ENCODE data around the gene ZNF253. TPM values are rescaled to one million over a fixed set of nuclear protein-coding genes. Genes with fewer than 3 reads are reported as not detected.

The ZNF253 gene
- total and polyA plus RNA-seq, 2 of the 8 experiments (the other 6 are each of a cell fraction or from before 2014, with no cell fraction given) = 8.3 to 64.0 TPM

- TF ChIP-seq RAD21 (IDR thresholded peaks at IDR 0.05 in 1 of 2, conservative IDR thresholded peaks at IDR 0.05 in 1 of 2; ENCODE audit: low read depth in 2 of 2, low read length in 2 of 2) (0 out of 4 replicates have a peak, but pooled peaks of 1 of the 2 experiments have one; percentile 4), POLR2AphosphoS5 (IDR thresholded peaks at IDR 0.05; ENCODE audit: low read depth, low read length) (peak; percentile 99), NANOG (IDR thresholded peaks at IDR 0.05; ENCODE audit: insufficient read depth, low read depth, low read length, poor library complexity, severe bottlenecking) (no peak), POLR2A (IDR thresholded peaks at IDR 0.05; ENCODE audit: control extremely low read depth in 1 of 2, low read depth in 2 of 2, low read length in 2 of 2) (peak; percentile 99 to 100), E2F6 (IDR thresholded peaks at IDR 0.05) (peak; percentile 50; the same call in 1 of the 2 replicates), TEAD4 (IDR thresholded peaks at IDR 0.05; ENCODE audit: low read depth, low read length) (no peak), PHF8 (conservative IDR thresholded peaks at IDR 0.05; ENCODE audit: low read depth, low read length) (peak; percentile 92), POU5F1 (IDR thresholded peaks at IDR 0.05; ENCODE audit: low read depth, low read length) (0 out of 2 replicates have a peak, but pooled peaks have one; percentile 21), SP2 (IDR thresholded peaks at IDR 0.05; ENCODE audit: low read length) (peak; percentile 16), CEBPB (IDR thresholded peaks at IDR 0.05; ENCODE audit: low read depth, low read length) (no peak), TAF7 (optimal IDR thresholded peaks at IDR 0.05; ENCODE audit: borderline replicate concordance, low read depth, low read length) (peak; percentile 98), BACH1 (IDR thresholded peaks at IDR 0.05; ENCODE audit: low read length) (no peak), HDAC6 (IDR thresholded peaks at IDR 0.05; ENCODE audit: low read depth, low read length) (no peak), CHD1 (IDR thresholded peaks at IDR 0.05; ENCODE audit: low read depth, low read length) (peak; percentile 29; the same call in 1 of the 2 replicates), TBP (IDR thresholded peaks at IDR 0.05; ENCODE audit: low read depth, low read length) (peak; percentile 97), ZNF274 (IDR thresholded peaks at IDR 0.05; ENCODE audit: borderline replicate concordance, extremely low read depth, low read length) (no peak), RFX5 (IDR thresholded peaks at IDR 0.05; ENCODE audit: borderline replicate concordance, low read depth, low read length) (no peak), CREB1 (IDR thresholded peaks at IDR 0.05) (no peak)
- TF ChIP-seq, protein P1, sequence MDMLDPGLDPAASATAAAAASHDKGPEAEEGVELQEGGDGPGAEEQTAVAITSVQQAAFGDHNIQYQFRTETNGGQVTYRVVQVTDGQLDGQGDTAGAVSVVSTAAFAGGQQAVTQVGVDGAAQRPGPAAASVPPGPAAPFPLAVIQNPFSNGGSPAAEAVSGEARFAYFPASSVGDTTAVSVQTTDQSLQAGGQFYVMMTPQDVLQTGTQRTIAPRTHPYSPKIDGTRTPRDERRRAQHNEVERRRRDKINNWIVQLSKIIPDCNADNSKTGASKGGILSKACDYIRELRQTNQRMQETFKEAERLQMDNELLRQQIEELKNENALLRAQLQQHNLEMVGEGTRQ (IDR thresholded peaks at IDR 0.05; ENCODE audit: low read length) = peak; percentile 59
- TF ChIP-seq, protein P2, sequence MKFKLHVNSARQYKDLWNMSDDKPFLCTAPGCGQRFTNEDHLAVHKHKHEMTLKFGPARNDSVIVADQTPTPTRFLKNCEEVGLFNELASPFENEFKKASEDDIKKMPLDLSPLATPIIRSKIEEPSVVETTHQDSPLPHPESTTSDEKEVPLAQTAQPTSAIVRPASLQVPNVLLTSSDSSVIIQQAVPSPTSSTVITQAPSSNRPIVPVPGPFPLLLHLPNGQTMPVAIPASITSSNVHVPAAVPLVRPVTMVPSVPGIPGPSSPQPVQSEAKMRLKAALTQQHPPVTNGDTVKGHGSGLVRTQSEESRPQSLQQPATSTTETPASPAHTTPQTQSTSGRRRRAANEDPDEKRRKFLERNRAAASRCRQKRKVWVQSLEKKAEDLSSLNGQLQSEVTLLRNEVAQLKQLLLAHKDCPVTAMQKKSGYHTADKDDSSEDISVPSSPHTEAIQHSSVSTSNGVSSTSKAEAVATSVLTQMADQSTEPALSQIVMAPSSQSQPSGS (IDR thresholded peaks at IDR 0.05; ENCODE audit: low read length) = 0 out of 2 replicates have a peak, but pooled peaks have one; percentile 17
These were observed at the start of gene ZNF253 (continued) for GRCh38 chr19:19865750-19866610.

All from H1 (cell line).